Ovary (tissue), 3 donors: ENCODE results near the gene RPUSD4.

Source experiments
- CTCF ChIP-seq, 3 donors: fragments of 450-650 bp in 2 of 3; fragments of 200-600 bp in 1 of 3; IDR thresholded peaks; one replicate each; pipeline versions ENCODE4 v1.5.1 to v1.8.0; 2016 to 2022; ENCODE audit warnings: antibody characterized with exemption in 3 of 3, mild to moderate bottlenecking in 1 of 3
- EP300 ChIP-seq: sonication (generic); formaldehyde crosslinking; IDR thresholded peaks from one replicate; pipeline ENCODE4 v1.6.1; 2017; ENCODE audit warnings: antibody characterized with exemption
- POLR2A ChIP-seq: fragments of 450-650 bp; IDR thresholded peaks from one replicate; pipeline ENCODE4 v1.6.1; 2017; ENCODE audit warnings: antibody characterized with exemption, mild to moderate bottlenecking, moderate library complexity
- donor health status: DM: no; HTN: no; CAD: no.

- no peak for TF ChIP-seq CTCF (IDR thresholded peaks at IDR 0.05)
- TF ChIP-seq POLR2A, result no peak
- no peak for TF ChIP-seq EP300
These were observed 34.5 kb downstream of the RPUSD4 start for GRCh38 chr11:126176853-126177470.
